HG02610 (cell line): ENCODE measurements around the gene PSME3IP1.

Source experiments
- ATAC-seq: cut with Tn5 transposase; IDR thresholded peaks from one replicate; pipeline ENCODE4 v1.9.1; 2021; ENCODE audit warnings: mild to moderate bottlenecking, moderate library complexity; ENCODE audit not compliant: unreplicated experiment

Gene PSME3IP1

GRCh38 chr16:57104706-57105105, 81.1 kb downstream of the PSME3IP1 start:
- no peak for ATAC-seq

DNA sequence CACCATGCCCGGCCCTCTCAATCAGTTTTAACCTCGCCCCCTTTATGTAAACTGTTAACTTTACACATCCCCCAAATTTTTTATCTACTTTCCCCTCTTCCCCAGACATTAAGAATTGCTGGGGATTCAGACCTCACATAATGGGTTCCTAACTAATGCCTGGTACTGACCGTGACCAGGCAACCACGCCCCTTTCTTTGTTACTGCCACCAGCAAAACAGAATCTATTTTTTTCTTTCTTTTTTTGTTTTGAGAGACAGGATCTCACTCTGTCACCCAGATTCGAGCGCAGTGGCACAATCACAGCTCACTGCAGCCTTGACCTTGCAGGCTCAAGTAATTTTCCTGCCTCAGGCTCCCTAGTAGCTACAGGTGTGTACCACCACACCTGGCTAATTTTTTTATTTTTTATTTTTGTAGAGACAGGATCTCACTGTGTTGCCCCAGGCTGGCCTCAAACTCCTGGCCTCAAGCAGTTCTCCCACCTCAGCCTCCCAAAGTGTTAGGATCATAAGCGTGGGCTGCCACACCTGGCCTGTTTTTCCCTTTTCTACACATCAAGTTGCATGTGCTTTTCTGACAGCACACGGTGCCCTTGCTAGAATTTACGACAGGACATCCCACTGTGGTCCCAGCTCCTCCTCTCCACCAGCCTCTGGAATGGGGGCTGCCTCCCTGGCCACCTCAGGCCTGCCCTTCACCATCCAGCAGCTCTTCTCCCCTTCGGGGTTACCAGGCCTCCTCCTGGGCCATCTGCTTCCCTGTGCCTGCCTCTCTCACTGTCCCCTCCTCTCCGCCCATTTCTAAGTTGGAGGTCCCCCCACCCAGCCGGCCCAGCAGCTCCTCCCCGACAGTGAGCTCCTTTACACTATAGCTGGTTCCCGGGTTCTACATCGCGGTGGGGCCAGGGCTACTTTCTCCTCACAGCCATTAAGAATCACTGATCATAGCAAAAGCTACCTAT, 82.7 kb downstream of the PSME3IP1 start:
- no peak for ATAC-seq
